BE2C (cell line): ENCODE data around the gene ADH1B.

ENCODE experiments used
- DNase-seq: peaks from one replicate; pipeline ENCODE4 v3.0.0-alpha.2; 2020
- H3K27me3 ChIP-seq: fragments of 250-450 bp; sonication (Bioruptor Pico); 2 replicates; pipeline ENCODE4 v1.5.1; 2020; ENCODE audit warnings: mild to moderate bottlenecking
- H3K36me3 ChIP-seq: fragments of 250-450 bp; sonication (Bioruptor Pico); 2 replicates; pipeline ENCODE4 v1.5.1; 2020; ENCODE audit warnings: mild to moderate bottlenecking
- H3K4me1 ChIP-seq: fragments of 250-450 bp; sonication (Bioruptor Pico); 2 replicates; pipeline ENCODE4 v1.5.1; 2020
- H3K4me3 ChIP-seq: 2 replicates; pipeline ENCODE4 v1.5.1; 2011; ENCODE audit warnings: low read depth, low read length
- H3K9me3 ChIP-seq: fragments of 250-450 bp; sonication (Bioruptor Pico); 2 replicates; pipeline ENCODE4 v1.5.1; 2020
- TF ChIP-seq, protein P1 (sequence below): IDR thresholded peaks from 2 replicates; pipeline ENCODE4 v1.5.1; 2012; ENCODE audit warnings: mild to moderate bottlenecking, low read depth, low read length

Gene ADH1B

GRCh38 chr4:99275050-99275449 is 46.2 kb downstream of the ADH1B start:
- H3K36me3 ChIP-seq = no peaks in the 10 kb centered on the region
- no peaks in the 10 kb centered on the region for H3K4me1 ChIP-seq
- TF ChIP-seq, protein P1, sequence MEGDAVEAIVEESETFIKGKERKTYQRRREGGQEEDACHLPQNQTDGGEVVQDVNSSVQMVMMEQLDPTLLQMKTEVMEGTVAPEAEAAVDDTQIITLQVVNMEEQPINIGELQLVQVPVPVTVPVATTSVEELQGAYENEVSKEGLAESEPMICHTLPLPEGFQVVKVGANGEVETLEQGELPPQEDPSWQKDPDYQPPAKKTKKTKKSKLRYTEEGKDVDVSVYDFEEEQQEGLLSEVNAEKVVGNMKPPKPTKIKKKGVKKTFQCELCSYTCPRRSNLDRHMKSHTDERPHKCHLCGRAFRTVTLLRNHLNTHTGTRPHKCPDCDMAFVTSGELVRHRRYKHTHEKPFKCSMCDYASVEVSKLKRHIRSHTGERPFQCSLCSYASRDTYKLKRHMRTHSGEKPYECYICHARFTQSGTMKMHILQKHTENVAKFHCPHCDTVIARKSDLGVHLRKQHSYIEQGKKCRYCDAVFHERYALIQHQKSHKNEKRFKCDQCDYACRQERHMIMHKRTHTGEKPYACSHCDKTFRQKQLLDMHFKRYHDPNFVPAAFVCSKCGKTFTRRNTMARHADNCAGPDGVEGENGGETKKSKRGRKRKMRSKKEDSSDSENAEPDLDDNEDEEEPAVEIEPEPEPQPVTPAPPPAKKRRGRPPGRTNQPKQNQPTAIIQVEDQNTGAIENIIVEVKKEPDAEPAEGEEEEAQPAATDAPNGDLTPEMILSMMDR = no peak
- no peaks in the 10 kb centered on the region for H3K27me3 ChIP-seq
- H3K9me3 ChIP-seq = no peaks in the 10 kb centered on the region
- DNase-seq = no peak
- no peak overlapping the region for H3K4me3 ChIP-seq

DNA sequence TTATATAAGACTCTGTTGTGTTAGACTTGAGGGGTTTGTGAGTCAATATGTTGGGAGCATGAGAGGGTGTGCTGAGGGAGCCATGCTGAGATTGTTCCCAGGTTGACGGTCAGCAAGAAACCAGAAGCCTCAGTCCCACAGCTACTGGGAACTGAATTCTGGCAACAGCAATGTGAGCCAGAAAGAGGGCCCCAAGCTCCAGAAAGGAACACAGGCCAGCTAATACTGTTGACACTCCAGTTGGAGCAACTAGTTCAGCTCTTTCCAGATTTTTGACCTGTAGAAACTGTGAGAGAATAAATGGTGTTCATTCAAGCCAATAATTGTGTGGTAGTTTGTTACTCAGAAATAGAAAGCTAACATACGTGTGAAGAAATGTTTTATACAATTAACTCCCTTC is 47.5 kb downstream of the ADH1B start:
- TF ChIP-seq, protein P1 = no peak
- no peaks in the 10 kb centered on the region for H3K36me3 ChIP-seq

DNA sequence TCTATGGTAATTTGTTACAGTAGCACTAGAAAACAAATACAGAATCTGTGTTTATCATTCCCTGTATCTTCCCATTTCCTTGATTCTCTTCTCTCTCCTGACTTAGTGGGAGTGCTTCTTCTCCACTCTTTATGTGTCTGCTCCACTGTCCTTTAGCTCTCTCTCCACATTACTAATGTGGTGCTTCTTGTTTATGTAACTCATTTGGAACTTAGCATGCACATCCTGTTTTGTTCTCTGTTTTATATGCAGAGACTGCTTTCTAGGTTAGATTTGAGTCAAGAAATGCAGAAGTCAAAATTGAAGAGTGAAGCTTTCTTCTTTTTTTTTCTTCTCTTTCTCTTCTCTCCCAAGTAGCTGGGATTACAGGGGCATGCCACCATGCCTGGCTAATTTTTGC is 56.3 kb downstream of the ADH1B start:
- Histone ChIP-seq H3K36me3 (no peaks in the 10 kb centered on the region), H3K9me3 (no peaks in the 10 kb centered on the region), H3K27me3 (no peaks in the 10 kb centered on the region), H3K4me1 (no peaks in the 10 kb centered on the region), H3K4me3 (no peak overlapping the region)
- no peak for DNase-seq
- TF ChIP-seq, protein P1 = no peak

More for the DNA sequence above, 47.5 kb downstream of the ADH1B start:
- Histone ChIP-seq H3K4me1 (no peaks in the 10 kb centered on the region), H3K9me3 (no peaks in the 10 kb centered on the region), H3K27me3 (no peaks in the 10 kb centered on the region), H3K4me3 (no peak overlapping the region)
- no peak for DNase-seq
